Brain microvascular endothelial cell (primary cell): ENCODE data around the gene OBP2B.

Source experiments
- DNase-seq: peaks from one replicate; pipeline ENCODE4 v3.0.0-alpha.2; 2020
- H3K27ac ChIP-seq: fragments of 250-450 bp; sonication (Bioruptor Pico); 2 replicates; pipeline ENCODE4 v1.5.1; 2020; ENCODE audit warnings: mild to moderate bottlenecking, moderate library complexity
- H3K27me3 ChIP-seq: fragments of 250-450 bp; sonication (Bioruptor Pico); replicated peaks from 2 replicates; pipeline ENCODE4 v1.5.1; 2020; ENCODE audit warnings: mild to moderate bottlenecking
- H3K36me3 ChIP-seq: fragments of 250-450 bp; sonication (Bioruptor Pico); replicated peaks from 2 replicates; pipeline ENCODE4 v1.5.1; 2020; ENCODE audit warnings: mild to moderate bottlenecking
- H3K4me3 ChIP-seq: 2 replicates; pipeline ENCODE4 v1.5.1; 2011; ENCODE audit warnings: low read depth, mild to moderate bottlenecking, control low read depth, low read length, moderate library complexity
- CTCF ChIP-seq: IDR thresholded peaks from 2 replicates; pipeline ENCODE4 v1.5.1; 2011; ENCODE audit warnings: low read depth, mild to moderate bottlenecking, moderate library complexity, low read length, control low read depth, inconsistent platforms; ENCODE audit errors: missing control alignments
- in situ Hi-C: cut with HindIII; loops from 2 replicates; pipeline ENCODE4 v1.10.0; 2017; ENCODE audit warnings: low sequenced_read_pairs, low pct_ligation_motif_present

Gene OBP2B

GRCh38 chr9:133158695-133159094, 50.4 kb downstream of the OBP2B start:
- H3K36me3 ChIP-seq = no peaks in the 10 kb centered on the region
- no peak overlapping the region for H3K4me3 ChIP-seq
- H3K27me3 ChIP-seq = no peaks in the 10 kb centered on the region
- TF ChIP-seq CTCF = no peak
- DNase-seq = no peak
- H3K27ac ChIP-seq = no peak overlapping the region
- in situ Hi-C loops = no loop called here
